SU-DHL-6 (cell line): ENCODE results near the gene ZNF805.

Experiments used
- EZH2phosphoT487 ChIP-seq: fragments of 200-600 bp; sonication (generic), shearing (Covaris generic); conservative IDR thresholded peaks from 2 replicates; pipeline ENCODE4 v1.6.1; 2018; ENCODE audit warnings: mild to moderate bottlenecking, antibody characterized with exemption, low read length, moderate library complexity, mixed read lengths
- TF ChIP-seq, protein P1 (sequence below): fragments of 200-600 bp; sonication (generic); IDR thresholded peaks from one replicate; pipeline ENCODE4 v1.5.1; 2017; ENCODE audit warnings: antibody characterized with exemption, mild to moderate bottlenecking, low read length, moderate library complexity; ENCODE audit not compliant: insufficient read depth, poor library complexity, severe bottlenecking

DNA sequence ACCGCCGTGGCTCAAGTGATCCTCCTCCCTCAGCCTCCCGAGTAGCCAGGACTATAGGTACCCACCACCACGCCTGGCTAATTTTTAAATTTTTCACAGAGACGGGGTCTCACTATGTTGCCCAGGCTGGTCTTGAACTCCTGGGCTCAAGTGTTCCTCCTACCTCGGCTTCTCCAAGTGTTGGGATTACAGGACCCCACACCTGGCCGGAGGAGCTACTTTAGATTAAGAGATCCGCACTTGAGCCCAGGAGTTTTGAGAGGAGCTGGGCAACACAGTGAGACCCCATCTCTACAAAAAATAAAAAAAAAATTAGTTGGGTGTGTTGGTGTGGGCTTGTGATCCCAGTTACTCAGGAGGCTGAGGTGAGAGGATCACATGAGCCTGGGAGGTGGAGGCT, 30.8 kb downstream of the ZNF805 start:
- TF ChIP-seq, protein P1, sequence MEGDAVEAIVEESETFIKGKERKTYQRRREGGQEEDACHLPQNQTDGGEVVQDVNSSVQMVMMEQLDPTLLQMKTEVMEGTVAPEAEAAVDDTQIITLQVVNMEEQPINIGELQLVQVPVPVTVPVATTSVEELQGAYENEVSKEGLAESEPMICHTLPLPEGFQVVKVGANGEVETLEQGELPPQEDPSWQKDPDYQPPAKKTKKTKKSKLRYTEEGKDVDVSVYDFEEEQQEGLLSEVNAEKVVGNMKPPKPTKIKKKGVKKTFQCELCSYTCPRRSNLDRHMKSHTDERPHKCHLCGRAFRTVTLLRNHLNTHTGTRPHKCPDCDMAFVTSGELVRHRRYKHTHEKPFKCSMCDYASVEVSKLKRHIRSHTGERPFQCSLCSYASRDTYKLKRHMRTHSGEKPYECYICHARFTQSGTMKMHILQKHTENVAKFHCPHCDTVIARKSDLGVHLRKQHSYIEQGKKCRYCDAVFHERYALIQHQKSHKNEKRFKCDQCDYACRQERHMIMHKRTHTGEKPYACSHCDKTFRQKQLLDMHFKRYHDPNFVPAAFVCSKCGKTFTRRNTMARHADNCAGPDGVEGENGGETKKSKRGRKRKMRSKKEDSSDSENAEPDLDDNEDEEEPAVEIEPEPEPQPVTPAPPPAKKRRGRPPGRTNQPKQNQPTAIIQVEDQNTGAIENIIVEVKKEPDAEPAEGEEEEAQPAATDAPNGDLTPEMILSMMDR = no peak
- no peak for TF ChIP-seq EZH2phosphoT487
